ENCODE measurements around the gene SLC9C1.

Gene SLC9C1

DNA sequence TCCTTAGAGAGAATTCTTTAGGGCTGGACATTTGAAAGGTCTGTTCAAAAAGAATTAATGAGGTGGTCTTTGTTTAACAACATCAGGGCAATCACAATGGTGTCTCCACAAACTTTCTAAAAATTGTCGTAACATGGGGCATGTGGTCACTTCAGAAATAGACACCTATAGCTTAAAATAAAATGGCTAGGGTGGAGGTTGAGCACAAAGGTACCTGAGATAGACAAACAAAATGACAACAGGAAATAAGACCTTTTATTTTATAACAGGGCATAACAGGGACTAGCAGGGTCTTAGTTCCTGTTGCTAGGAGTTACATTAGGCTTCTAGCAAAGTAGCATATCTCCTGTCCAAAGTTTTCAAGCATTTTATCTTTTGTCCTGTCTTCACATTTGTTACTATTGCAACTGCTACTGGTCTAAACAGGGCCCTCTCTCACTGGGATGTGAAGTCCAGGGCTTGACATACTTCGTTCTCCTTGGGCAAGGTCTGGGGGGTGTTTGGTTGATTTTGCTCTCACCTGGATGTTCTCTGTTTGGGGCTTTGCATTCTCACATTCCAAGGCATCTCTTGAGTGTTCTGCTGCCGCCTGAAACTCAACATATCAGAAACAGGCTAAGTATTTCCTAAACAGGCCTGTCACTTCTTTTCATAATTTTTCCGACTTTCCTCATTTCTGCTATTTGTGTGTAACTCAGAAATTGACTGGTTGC is 163.9 kb downstream of the SLC9C1 start:
- no peak for DNase-seq

DNA sequence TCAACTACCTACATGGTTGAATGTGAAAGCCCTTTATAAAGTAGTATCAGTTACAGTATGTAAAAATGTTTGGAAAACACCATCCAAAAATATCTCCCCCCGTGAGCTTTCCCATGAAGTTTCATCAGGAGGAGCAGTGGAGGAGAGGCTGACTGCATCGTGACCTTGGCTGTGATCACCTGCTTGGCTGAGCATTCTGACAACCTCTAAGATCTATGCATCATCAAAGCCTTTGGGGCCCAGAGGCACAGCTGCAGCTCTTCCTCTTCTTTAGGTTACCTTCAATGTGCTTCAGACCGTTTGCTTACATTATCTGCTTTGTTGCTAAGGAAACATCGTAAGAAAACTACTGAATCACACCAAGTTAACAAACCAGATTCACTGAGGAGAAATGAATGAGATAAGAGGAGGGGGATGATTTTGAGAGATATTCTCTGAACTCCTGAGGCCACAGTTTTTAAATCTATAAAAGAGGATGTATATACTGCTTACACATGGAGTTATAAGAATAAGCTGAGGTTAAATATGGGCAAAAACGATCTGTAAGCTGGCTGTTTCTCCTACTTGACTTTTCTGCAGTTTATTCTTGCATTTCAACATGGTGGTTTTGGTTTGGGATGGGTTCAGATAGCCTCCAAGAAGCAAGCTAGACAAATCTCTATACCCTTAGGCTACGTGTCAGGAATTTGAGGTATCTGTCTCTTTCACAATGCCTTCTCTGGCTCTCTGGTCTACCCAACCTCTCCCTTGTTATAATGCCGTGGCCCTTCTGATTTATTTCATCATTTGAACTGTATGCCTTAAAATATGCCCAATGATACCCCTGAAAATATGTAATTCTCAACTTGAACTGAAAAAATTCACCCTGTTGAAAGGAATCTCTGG is 164.9 kb downstream of the SLC9C1 start:
- peak; percentile 83 for DNase-seq

DNA sequence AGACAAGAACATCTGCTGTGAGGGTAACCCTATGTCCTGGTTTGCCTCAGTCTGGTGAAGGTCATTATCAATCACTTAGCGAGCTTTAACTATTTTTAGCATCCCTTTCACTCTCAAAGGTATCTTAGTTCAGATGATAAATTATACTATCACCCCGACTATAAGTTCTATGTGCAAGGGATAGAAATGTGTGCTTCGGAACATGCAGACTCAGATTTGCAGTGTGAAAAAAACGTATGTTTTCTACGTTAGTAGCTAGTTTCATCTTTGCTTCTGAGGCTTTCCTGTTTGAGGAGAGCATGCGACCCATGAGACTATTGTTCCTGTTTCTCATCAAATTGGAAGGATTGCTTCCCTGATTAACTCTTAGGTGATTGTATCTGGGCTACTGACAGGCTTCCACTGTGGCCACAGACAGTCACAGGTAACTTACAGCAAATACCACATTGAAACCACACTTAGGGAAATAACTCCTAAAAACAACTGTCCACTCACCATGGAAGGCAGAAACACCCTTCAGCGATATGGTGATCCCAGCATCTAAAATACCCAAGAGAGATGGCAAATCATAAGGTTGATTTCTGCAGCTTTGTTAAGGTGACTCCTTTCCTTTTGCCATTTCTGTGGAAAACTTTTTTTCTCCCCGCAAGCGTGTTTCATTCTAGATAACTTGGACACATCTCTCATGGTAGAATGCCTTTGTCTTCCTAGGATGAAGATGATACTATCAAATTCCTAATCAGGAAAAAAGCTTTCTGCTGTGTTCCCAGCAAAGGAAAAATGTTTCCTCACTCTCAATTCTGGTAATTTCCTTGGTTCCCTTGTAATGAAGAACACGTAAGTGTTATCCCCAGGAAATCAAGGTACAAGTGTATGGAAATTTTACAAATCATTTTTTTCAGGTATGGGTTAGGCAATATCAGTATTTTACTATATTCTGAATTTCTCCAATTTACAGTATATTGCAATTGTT is 166.2 kb downstream of the SLC9C1 start:
- DNase-seq: peak; percentile 28

DNA sequence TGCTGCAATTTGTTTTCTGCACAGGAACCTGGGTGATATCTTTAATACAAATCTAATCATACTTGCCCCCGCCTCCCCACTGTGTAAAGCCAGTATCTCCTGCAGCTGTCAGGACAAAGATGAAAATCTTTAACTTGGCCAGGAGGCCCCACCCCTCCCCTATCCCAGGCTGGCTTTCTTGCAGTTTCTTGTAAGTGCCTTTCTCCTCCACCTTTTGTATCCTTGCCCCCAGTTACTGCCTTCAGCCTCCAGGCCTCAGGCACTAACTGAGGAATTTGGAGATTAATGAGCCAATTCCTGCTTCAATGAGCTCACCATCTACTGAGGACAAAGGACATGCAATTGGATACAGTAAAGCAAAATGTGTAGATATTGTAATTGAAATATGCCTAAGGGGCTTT is 167.5 kb downstream of the SLC9C1 start:
- DNase-seq: peak; percentile 29

DNA sequence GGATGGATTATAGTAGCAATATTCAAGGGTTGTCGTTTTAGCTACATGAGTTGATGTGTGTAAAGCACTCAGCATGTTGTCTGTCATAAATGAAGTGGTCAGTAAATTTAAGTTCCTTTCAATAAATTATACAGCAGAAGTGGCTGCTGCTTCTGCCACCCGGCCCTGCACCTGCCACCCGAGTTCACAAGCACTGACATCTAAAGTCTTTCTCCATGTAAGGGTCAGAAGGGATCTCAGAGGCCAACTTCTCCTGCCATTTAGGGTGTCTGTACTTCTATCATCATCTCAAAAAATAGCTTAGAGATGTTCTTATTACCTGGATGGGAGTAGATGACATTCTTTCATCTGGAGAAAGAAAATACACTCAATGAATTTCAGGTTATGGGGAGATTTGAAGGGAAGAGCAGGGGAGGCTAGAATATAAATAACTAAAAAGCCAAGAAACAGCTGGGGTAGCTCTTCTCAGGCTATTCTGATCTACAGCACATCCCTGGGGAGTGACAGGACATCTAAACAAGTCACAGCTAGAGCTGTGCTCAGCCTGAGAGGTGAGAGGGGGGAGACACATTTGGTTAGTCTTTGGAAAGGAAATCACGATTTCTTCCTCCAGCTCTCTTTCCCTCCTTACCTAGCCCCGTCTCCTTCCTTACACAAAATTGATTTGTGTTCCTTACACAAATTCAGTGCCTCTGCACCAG is 169.0 kb downstream of the SLC9C1 start:
- DNase-seq: no peak

DNA sequence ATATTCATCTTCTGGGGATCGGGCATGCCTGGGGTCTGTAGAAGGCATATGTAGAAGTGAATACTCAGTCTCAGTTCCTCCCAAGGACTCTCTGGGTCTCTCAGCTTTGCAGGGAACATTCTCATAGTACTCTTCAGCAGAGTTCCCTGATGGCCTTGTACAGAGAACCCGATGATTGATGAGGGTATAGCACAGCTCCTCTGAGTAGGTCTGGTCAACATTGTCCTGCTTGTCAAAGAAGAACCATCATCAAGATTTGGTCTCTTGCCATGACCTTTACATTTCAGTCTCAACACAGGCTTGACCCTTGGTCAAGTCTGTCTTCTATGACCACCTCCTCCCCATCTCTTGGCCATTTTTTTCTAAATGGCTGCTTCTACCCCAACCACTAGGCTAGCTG is 170.5 kb downstream of the SLC9C1 start:
- DNase-seq: no peak

DNA sequence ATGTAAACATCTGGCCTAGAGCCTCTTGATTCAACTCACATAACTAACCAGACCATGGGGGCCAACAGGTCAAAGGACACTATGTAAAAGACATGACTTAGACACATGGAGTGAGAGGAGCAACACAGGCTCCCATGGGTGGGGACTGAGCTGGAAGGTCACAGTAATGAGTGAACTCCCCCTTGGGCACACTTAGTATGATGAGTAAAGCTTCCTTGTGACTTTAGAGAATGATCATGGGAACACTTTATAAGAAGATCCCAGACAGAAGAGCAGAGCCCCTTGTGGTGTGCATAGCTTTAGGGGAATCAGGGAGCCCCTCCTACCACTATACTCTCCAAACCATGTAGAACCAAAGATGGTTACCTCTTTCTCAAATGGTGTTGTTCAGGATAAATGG is 171.1 kb downstream of the SLC9C1 start:
- DNase-seq: no peak

DNA sequence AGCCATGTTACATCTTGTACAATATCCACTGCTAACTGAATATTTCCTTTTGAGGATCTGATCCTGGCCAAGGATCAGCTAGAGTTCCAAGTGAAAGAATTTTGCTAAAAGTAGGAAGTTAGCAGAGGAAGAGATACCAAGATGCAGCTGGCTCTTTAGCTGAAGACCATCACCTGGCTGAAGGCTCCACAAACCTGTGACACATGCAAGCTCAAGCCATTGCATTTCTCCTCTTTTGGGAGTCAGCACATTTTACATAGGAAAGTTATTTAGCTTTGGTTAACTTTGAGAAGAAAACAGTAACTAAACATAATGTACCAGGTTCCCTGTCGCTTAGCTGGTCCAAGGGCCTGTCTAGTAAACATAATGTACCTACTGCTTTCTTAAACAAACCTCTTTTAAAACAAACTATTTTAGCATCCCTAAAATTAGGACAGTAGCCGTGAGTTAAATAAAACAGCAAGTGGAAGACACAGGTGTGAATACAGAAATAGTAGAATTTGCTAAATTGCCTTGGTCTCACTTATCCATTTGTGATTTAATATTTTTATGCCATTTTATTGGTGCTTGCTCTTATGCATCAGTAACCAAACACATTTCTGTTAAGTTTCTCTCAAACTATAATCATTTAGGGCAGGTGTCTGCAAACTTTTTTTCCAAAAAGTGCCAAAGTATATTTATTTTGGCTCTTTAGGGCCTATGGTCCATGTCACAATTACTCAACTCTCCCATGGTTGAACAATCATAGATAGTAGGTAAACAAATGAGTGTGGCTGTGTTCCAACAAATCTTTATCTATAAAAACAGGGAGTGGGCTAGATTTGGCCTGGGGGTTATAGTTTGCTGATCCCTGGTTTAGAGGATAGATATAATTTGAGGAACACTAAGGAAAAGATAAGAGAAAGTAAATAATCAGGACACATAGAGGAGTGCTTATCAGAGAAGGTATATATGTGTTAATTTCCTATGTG is 172.2 kb downstream of the SLC9C1 start:
- DNase-seq: no peak

DNA sequence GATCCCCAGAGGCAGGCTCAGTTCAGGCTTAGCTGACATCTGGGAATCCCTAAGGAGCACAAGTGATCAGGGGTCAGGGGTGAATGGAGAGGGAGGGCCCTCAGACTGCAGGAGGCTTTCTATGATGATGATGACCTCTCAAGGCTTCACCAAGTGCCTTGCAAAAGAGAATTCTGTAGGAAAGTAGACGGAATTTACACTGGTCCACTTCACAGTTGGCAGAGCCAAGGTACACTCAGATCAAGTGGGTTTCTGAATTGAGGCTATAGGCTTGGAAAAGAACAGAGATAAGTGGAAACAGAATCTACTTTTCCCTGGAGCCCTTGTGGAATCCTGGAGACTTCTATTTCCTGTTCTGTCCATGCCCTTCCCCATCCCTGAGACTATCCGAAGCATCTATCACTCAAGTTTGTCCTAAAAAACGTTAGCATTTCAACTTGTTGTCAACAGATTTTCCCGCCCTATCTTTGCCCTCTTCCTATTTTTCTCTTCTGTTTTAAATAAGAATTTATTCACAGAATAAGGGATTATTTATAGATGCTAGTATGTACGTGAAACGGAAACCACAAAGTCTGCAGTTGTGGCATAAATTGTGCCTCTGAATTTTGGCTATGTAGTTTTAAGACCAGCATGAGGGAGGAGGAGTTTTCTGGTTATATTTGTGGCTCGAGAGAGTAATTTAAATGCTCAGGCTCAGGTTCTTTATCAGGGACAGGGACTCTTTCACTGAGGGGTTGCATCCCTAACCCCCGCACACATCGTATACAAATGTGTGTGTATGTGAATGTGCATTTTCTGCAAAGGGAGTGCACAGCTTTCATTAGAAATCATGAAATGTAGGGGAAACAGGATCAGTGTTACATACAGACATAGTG is 173.8 kb downstream of the SLC9C1 start:
- DNase-seq: peak; percentile 25

DNA sequence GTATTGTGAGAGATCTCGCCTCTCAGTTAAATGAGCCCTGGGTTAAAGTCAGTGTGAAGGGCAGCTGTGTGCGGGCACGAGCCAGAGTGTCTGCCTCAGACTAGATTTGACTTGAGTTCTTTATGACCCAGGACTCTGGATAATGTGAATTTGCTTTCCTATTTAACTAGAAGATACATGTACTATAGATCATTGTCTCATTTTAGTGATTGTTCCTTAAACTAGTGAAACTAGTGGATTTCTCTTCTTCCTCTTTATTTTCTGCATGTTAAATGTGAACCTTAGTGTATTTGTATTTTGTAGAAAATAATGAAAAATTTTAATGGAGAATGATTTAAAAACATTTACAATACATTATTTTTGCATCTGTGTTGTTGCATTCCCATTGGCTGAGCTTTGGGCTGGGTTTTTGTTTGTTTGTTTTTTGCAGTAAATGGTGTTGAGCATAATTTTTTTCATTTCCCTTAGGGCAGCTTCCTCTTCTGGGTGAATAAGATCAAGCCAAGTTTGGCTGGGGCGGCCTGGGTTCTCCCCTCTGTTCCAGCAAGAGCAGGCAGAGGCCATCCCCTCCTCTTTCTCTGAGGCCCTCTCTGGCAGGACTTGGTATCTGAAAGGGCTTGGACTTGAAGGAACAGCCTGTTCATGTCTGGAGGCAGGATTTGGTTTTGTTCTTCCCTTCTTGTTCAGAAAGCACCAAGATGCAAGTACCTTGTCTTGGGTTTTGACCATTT is 176.0 kb downstream of the SLC9C1 start:
- DNase-seq: no peak

DNA sequence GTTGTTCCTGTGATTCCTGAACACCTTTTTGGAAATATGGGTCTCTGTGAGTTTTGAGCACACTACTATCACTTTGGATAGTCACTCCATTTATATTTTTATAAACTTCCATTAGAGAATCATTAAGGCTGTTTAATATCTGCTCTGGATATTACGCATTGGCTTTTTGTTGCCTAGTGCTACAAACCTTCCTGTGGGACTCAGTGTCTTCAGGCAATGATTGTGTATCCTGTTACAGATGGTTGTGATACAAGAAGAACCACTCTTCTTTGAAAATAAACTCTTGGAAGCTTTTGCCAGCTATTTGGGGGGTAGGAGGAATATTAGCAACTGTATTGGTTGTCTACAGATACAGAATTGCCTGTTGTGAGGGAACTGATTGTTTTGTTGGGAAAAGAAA is 176.6 kb downstream of the SLC9C1 start:
- no peak for DNase-seq

DNA sequence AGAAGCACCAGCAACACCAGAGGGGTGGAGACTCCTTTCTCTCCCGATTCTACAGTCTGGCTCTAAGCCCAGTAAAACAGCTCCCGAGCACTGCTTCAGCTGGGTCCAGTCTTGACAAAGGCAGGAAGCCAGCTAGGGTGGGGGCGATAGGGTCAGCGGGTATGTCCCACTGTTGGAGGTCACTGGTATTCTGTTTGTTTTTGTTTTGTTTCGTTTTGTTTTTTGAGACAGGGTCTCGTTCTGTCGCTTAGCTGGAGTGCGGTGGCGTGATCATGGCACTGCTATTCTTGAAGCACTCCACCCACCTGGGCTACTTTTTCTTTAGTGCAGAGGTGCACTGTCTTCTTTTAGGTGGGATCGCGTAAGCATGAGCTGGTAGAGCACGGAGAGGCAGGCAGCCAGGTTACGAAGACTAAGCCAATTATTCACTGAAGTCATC is 177.2 kb downstream of the SLC9C1 start:
- no peak for DNase-seq

DNA sequence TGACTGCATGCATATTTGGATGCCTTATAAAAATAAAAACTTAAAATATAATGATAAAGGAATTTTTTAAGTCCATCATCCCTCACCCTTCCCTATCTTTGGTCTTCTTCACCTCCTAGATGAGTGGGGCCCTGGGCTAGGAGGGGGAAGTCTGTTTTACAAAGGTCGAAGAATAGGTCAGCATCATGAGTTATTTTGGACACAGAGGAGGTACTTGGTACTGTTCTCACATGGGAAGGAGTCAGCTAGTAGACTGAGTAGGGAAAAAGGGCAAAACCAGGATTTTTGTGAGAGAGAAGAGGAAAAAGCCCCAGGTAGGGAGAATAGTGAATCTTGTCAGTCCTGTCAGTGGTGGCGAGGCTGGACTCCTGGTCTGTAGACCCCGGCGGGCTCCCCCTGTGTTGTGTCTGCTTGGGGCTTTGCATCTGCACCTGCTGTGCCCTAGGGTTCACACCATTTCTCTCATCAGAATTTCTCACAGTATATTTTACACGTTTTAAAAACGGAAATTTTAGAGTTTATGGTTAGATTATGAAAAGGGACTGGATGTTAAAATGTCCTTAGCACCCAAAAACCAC is 178.1 kb downstream of the SLC9C1 start:
- no peak for DNase-seq

DNA sequence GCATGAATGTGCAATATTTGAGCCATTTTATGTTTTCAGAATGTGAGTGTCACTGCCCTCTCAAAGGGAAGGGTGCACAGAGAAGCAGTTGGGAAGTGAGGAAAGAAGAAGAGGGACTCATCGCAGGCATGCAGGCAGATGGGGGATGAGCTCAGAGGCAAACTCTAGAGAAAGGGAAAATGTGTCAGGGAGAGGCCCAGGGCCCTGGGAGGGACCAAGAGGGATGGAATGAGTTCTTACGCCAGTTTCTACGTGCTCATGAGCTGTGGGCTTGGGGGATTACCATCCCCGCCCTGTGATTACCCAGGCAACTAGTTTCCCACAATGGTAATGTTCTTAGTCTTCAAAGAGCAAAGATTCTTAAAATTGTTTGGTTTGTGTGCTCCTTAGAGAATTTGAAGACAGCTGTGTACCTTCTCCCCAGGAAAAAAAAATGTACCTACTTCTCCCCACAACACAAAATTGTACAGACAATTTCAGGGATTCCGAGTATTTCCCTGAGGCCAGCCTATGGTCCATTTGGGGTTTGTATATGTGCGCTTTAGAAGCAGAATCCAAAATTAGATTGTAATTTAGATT is 178.8 kb downstream of the SLC9C1 start:
- no peak for DNase-seq

DNA sequence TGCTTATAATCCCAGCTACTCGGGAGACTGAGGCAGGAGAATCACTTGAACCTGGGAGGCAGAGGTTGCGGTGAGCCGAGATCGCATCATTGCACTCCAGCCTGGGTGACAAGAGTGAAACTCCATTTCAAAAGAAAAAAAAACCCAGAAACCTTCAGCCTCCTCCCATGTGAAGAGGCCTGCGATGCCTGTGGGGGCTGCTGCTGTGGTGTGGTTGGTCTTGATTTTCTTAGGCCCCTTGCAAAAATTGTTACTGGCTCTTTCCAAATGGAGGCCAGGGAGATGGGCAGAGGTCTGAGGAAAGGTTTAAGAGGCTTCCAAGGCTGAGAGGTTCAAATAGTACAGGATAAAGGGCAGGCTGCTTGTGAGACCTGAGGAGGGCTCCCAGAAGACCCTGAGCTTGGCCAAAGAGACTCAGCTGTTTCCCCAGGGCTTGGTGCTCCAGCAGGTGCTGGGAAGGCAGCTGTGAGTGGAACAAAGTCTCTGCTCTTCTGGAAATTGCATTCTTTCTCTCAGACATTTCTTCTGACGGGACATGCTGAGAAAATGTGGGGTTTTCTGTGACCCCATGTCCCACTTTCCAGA is 179.3 kb downstream of the SLC9C1 start:
- no peak for DNase-seq

DNA sequence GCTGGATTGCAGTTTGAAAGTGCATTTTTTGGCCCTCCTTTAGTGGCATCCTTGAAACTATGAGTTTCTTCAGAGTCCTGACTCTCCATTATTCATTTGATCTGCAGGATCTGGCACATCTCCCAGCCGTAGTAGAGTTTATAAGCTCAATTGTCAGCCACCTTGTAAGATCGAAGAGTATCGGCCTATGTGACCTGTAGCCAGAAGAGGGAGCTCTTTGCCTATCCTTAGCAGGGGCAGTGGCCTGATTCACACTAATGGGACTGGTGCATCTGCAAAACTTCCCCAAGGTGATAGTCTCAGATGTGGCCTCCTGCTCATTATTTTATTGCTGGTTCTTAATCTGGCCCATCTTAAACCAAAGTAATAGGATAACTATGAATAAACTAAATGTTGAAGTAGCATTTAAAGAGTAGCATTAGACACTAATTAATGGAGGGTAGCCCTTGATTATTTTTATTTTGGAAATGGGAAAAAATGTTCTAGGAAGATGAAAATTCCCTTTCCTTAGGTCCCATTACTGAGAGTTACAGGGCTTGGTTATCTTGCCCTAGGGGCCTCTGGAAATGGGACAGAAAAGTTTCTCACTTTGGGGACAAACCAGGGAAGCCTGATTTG is 182.1 kb downstream of the SLC9C1 start:
- DNase-seq: peak; percentile 79

DNA sequence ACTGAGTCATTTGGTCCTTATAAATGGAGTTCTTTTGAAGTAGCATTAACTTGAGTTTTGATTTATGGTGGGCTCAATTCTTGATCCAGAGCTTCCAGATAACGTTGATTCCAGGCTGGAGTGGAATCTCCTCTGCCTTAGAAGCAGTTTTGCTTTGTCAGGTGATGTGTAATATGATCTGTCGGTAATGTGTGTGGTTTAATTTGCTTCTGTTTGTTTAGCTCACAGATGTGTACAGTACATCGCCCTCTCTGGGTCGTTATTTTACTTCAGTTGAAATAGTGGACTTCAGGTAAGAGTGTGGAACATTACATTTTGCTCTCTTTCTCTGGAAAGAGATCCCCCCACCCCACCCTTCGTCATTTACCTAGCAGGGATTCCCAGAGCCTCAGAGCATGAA is 184.7 kb downstream of the SLC9C1 start:
- no peak for DNase-seq

DNA sequence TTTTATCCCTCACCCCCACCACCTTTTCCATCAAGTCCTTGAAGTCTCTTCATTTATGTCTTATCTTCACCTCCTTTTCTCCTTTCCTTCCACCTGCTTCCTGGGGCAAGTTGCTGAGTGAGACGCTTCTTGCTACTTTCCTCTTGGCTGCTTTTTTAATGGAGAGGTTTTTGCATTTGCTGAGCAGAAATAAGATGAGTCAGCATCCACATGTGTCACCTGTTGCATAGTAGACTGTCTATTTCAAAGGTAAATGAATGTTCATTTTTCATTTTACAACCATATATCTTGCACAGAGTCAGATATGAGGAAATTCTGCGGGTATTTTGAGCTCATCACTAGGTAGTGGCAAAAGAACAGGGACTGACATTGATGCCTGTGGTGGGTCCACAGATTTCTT is 189.2 kb downstream of the SLC9C1 start:
- DNase-seq: no peak
